HG03558 (cell line): Measurements from ENCODE around the gene LRRC49.
"Not testable (repeated sequence)": the region's sequence is repeated elsewhere in the genome, so short reads cannot be mapped to it uniquely, and the experiment has no call there.

Source experiments
- ATAC-seq: cut with Tn5 transposase; IDR thresholded peaks from one replicate; pipeline ENCODE4 v1.9.1; 2021; ENCODE audit warnings: moderate number of reproducible peaks; ENCODE audit not compliant: unreplicated experiment; ENCODE audit errors: extremely low read depth

LRRC49 gene

GRCh38 chr15:70920981-70921696, 28.5 kb downstream of the LRRC49 start:
- ATAC-seq: no peak

GRCh38 chr15:70922119-70922518, 29.5 kb downstream of the LRRC49 start:
- no peak for ATAC-seq

- ATAC-seq: no peak
Observed at GRCh38 chr15:70923311-70924080, 30.9 kb downstream of the LRRC49 start.

GRCh38 chr15:70926914-70927313, 34.3 kb downstream of the LRRC49 start:
- ATAC-seq: not testable (repeated sequence)

- ATAC-seq: no peak
Observed at GRCh38 chr15:70931821-70932220, 39.2 kb downstream of the LRRC49 start.

GRCh38 chr15:70932397-70932796, 39.8 kb downstream of the LRRC49 start:
- ATAC-seq: no peak

GRCh38 chr15:70933411-70933810, 40.8 kb downstream of the LRRC49 start:
- no peak for ATAC-seq

- no peak for ATAC-seq
Observed at GRCh38 chr15:70935631-70936030, 43.0 kb downstream of the LRRC49 start.

GRCh38 chr15:70936326-70936725, 43.7 kb downstream of the LRRC49 start:
- ATAC-seq: no peak

- not testable (repeated sequence) for ATAC-seq
Observed at GRCh38 chr15:70943285-70943684, 50.7 kb downstream of the LRRC49 start.

- ATAC-seq: no peak
Observed at GRCh38 chr15:70947351-70948335, 55.0 kb downstream of the LRRC49 start.

- ATAC-seq: no peak
Observed at GRCh38 chr15:70950953-70951352, 58.3 kb downstream of the LRRC49 start.

- ATAC-seq: no peak
Observed at GRCh38 chr15:70954171-70954570, 61.5 kb downstream of the LRRC49 start.

GRCh38 chr15:70954733-70955132, 62.1 kb downstream of the LRRC49 start:
- ATAC-seq: no peak

- ATAC-seq: no peak
Observed at GRCh38 chr15:70955151-70955550, 62.5 kb downstream of the LRRC49 start.

- no peak for ATAC-seq
Observed at GRCh38 chr15:70956201-70956995, 63.8 kb downstream of the LRRC49 start.

GRCh38 chr15:70962084-70962483, 69.5 kb downstream of the LRRC49 start:
- ATAC-seq: no peak

- ATAC-seq: no peak
Observed at GRCh38 chr15:70963199-70963598, 70.6 kb downstream of the LRRC49 start.

GRCh38 chr15:70964058-70964457, 71.4 kb downstream of the LRRC49 start:
- ATAC-seq: no peak

- no peak for ATAC-seq
Observed at GRCh38 chr15:70964686-70965085, 72.1 kb downstream of the LRRC49 start.
